PC-9 (cell line): ENCODE measurements around the gene FUT7. TPM values are rescaled to one million over a fixed set of nuclear protein-coding genes. Genes with fewer than 3 reads are reported as not detected.

Experiments used
- Bru-seq: library from RNA; stranded (reverse); fragments of 400-500 nt; gene quantifications from one replicate; lab custom pipeline; 2021; lab: Mats Ljungman, UMichigan
- BruChase-seq, 2 experiments: library from RNA; stranded (reverse); fragments of 400-500 nt; gene quantifications; one replicate each; lab custom pipeline; 2021; lab: Mats Ljungman, UMichigan
- BruUV-seq: library from RNA; stranded (reverse); fragments of 400-500 nt; replicated peaks from 2 replicates; lab custom pipeline; 2021; lab: Mats Ljungman, UMichigan
- CTCF ChIA-PET: fragments of 300-600 bp; sonication (Branson Sonifier 250); formaldehyde crosslinking; loops from one replicate; lab custom pipeline; 2022; ENCODE audit warnings: antibody characterized with exemption; lab: Charles Lee
- POLR2A ChIA-PET: fragments of 300-600 bp; sonication (Branson Sonifier 250); formaldehyde crosslinking; loops from one replicate; lab custom pipeline; 2022; ENCODE audit warnings: antibody characterized with exemption; ENCODE audit not compliant: unreplicated experiment; lab: Charles Lee
- DNase-seq, 2 experiments: peaks; one replicate each; pipeline versions ENCODE4 v3.0.0 to v3.0.0-alpha.2; 2015 to 2022; ENCODE audit warnings: mixed read lengths in 1 of 2
- H2AFZ ChIP-seq: fragments of 200-600 bp; sonication (generic); 2 replicates; pipeline ENCODE4 v1.8.1; 2017; ENCODE audit warnings: antibody characterized with exemption
- H3F3A ChIP-seq: fragments of 200-600 bp; sonication (generic); 2 replicates; pipeline ENCODE4 v1.8.1; 2017; ENCODE audit warnings: antibody characterized with exemption, mild to moderate bottlenecking, low read depth; ENCODE audit not compliant: insufficient read depth
- H3K27ac ChIP-seq: fragments of 200-600 bp; sonication (generic); 2 replicates; pipeline ENCODE4 v1.6.1; 2016; ENCODE audit warnings: mixed run types
- H3K27me3 ChIP-seq: fragments of 200-600 bp; sonication (generic); 2 replicates; pipeline ENCODE4 v1.6.1; 2016; ENCODE audit warnings: low read depth, mixed run types; ENCODE audit not compliant: insufficient read depth
- H3K36me3 ChIP-seq: fragments of 200-600 bp; sonication (generic); 2 replicates; pipeline ENCODE4 v1.6.1; 2016; ENCODE audit warnings: low read depth, mixed run types
- H3K4me1 ChIP-seq: fragments of 200-600 bp; sonication (generic); replicated peaks from 2 replicates; pipeline ENCODE4 v1.6.1; 2016; ENCODE audit warnings: mixed run types; ENCODE audit not compliant: insufficient read depth
- H3K4me2 ChIP-seq: fragments of 200-600 bp; sonication (generic); 2 replicates; pipeline ENCODE4 v1.6.1; 2017; ENCODE audit warnings: mixed run types
- H3K4me3 ChIP-seq: fragments of 200-600 bp; sonication (generic); 2 replicates; pipeline ENCODE4 v1.6.1; 2016; ENCODE audit warnings: mixed run types
- H3K79me2 ChIP-seq: fragments of 200-600 bp; sonication (generic); 2 replicates; pipeline ENCODE4 v1.6.1; 2017; ENCODE audit warnings: low read depth, mixed run types
- H3K9me2 ChIP-seq: fragments of 200-600 bp; sonication (generic); 2 replicates; pipeline ENCODE4 v1.8.1; 2017; ENCODE audit warnings: mild to moderate bottlenecking; ENCODE audit not compliant: insufficient read depth
- H3K9me3 ChIP-seq: fragments of 200-600 bp; sonication (generic); 2 replicates; pipeline ENCODE4 v1.8.1; 2016; ENCODE audit warnings: low read depth; ENCODE audit not compliant: insufficient read depth
- H4K20me1 ChIP-seq: fragments of 200-600 bp; sonication (generic); 2 replicates; pipeline ENCODE4 v1.8.1; 2017; ENCODE audit not compliant: insufficient read depth
- CTCF ChIP-seq: fragments of 200-600 bp; sonication (generic); conservative IDR thresholded peaks from 2 replicates; pipeline ENCODE4 v1.6.1; 2017; ENCODE audit warnings: mixed run types, antibody characterized with exemption, mild to moderate bottlenecking, moderate library complexity
- EZH2 ChIP-seq: fragments of 200-600 bp; sonication (generic); IDR thresholded peaks from 2 replicates; pipeline ENCODE4 v1.8.0; 2017; ENCODE audit warnings: antibody characterized with exemption, low read depth
- intact Hi-C: fragments of 100-400 bp; cut with micrococcal nuclease; formaldehyde crosslinking; loops from one replicate; pipeline ENCODE4 v1.10.0; 2022; ENCODE audit not compliant: unreplicated experiment
- long read RNA-seq: library from polyadenylated mRNA; stranded (forward); transcript quantifications from one replicate; pipeline ENCODE4 v2.0.0, GENCODE V29; 2022
- total RNA-seq: library from RNA; stranded (reverse); gene quantifications from 2 replicates; pipeline ENCODE4 v1.2.3, GENCODE V29; 2021

FUT7 gene
- total RNA-seq (not detected in 2 replicates), Bru-seq, nascent RNA (not detected), BruChase-seq, experiment 1, labeled RNA remaining after a 2-hour chase (not detected), BruChase-seq, experiment 2, labeled RNA remaining after a 6-hour chase (percentile 26 among the genes with signal in this experiment)
- long read RNA-seq = 0 reads

GRCh38 chr9:137031904-137032640, at the start of gene FUT7:
TSS of gene FUT7 (minus strand) at chr9:137032088. CDS start at chr9:137031991, 97 bp downstream.
- no TSS peak for BruUV-seq
- H3K9me2 ChIP-seq = no peaks in the 10 kb centered on the region
- H3K4me3 ChIP-seq = no peak within 1 kb of the TSS
- TF ChIP-seq EZH2 = no peak
- TF ChIP-seq CTCF = no peak
- peaks cover 17% of the 10 kb centered on the region for H3K4me1 ChIP-seq
- no peaks in the 10 kb centered on the region for H3K9me3 ChIP-seq
- H2AFZ ChIP-seq = no peak within 1 kb of the TSS
- H3K4me2 ChIP-seq = no peak within 1 kb of the TSS
- 0 out of 2 replicates have a peak, but pooled peaks cover 4% of the 10 kb centered on the region for H4K20me1 ChIP-seq
- ChIA-PET POLR2A (no interaction called here), CTCF (interaction anchor here (0.5 to 0.9 kb wide), 3 partner anchors 15 to 84 kb away, joined by 3 to 14 read pairs (median 3); no protein-coding TSS in a partner anchor)
- intact Hi-C loops = no loop called here
- H3K36me3 ChIP-seq = no peaks in the 10 kb centered on the region
- H3K27me3 ChIP-seq = no peaks in the 10 kb centered on the region
- H3K27ac ChIP-seq = no peak within 1 kb of the TSS
- DNase-seq = no peak
- peaks cover 27% of the 10 kb centered on the region; the same call in 1 of the 2 replicates for H3F3A ChIP-seq
- no peaks in the 10 kb centered on the region for H3K79me2 ChIP-seq

GRCh38 chr9:137080260-137081122, 48.6 kb upstream of the FUT7 start:
- no peak overlapping the region for H2AFZ ChIP-seq
- no peaks in the 10 kb centered on the region for H3K9me3 ChIP-seq
- no peaks in the 10 kb centered on the region for H3K9me2 ChIP-seq
- peaks cover 2% of the 10 kb centered on the region; the same call in 1 of the 2 replicates for H3K79me2 ChIP-seq
- BruUV-seq = no TSS peak
- H3K36me3 ChIP-seq = no peaks in the 10 kb centered on the region
- CTCF ChIA-PET = no interaction called here
- intact Hi-C loops = no loop called here
- no peak overlapping the region for H3K27ac ChIP-seq
- H3K27me3 ChIP-seq = no peaks in the 10 kb centered on the region
- peaks cover 26% of the 10 kb centered on the region for H3K4me1 ChIP-seq
- H3K4me3 ChIP-seq = no peak overlapping the region
- TF ChIP-seq CTCF = no peak
- no peak for TF ChIP-seq EZH2
- H3F3A ChIP-seq = peaks cover 34% of the 10 kb centered on the region
- POLR2A ChIA-PET = no interaction called here
- no peak overlapping the region for H3K4me2 ChIP-seq
- H4K20me1 ChIP-seq = no peaks in the 10 kb centered on the region
- peak in 1 of 2 experiments; percentile 32 for DNase-seq

- no peaks in the 10 kb centered on the region for H4K20me1 ChIP-seq
- H3K4me3 ChIP-seq = no peak overlapping the region
- no peaks in the 10 kb centered on the region for H3K27me3 ChIP-seq
- peaks cover 29% of the 10 kb centered on the region for H3F3A ChIP-seq
- no peak for TF ChIP-seq CTCF
- TF ChIP-seq EZH2 = no peak
- BruUV-seq = no TSS peak
- H3K36me3 ChIP-seq = no peaks in the 10 kb centered on the region
- H2AFZ ChIP-seq = no peak overlapping the region
- intact Hi-C loops = no loop called here
- H3K9me3 ChIP-seq = no peaks in the 10 kb centered on the region
- no peaks in the 10 kb centered on the region for H3K9me2 ChIP-seq
- CTCF ChIA-PET = no interaction called here
- no peaks in the 10 kb centered on the region for H3K79me2 ChIP-seq
- POLR2A ChIA-PET = no interaction called here
- H3K4me2 ChIP-seq = no peak overlapping the region
- H3K27ac ChIP-seq = no peak overlapping the region
- no peak for DNase-seq
- peaks cover 17% of the 10 kb centered on the region for H3K4me1 ChIP-seq
Measured at GRCh38 chr9:137079401-137079787, 47.5 kb upstream of the FUT7 start.
